HEK293 (cell line): Measurements from ENCODE around the gene TRMT112.
"Not testable (repeated sequence)": the region's sequence is repeated elsewhere in the genome, so short reads cannot be mapped to it uniquely, and the experiment has no call there.

ENCODE experiments used
- CTCF ChIA-PET: fragments of 350-600 bp; formaldehyde crosslinking; extraction: SDS; loops from one replicate; lab custom pipeline; 2021; ENCODE audit warnings: antibody characterized with exemption; lab: Yijun Ruan, JAX
- POLR2A ChIA-PET: fragments of 300-600 bp; formaldehyde crosslinking; extraction: SDS; loops from one replicate; lab custom pipeline; 2020; ENCODE audit warnings: antibody characterized with exemption, inconsistent platforms; lab: Yijun Ruan, JAX
- H3K27ac ChIP-seq: fragments of 200-500 bp; sonication (Bioruptor generic); 2 replicates; pipeline ENCODE4 v1.5.1; 2014; ENCODE audit warnings: low read depth, low read length, control low read depth, inconsistent platforms; ENCODE audit errors: extremely low read depth
- H3K36me3 ChIP-seq, 2 experiments: fragments of 200-500 bp in 1 of 2; sonication (Bioruptor generic) in 1 of 2; 1 replicate in 1 of 2; 2 replicates in 1 of 2; pipeline ENCODE4 v1.5.1; 2014 to 2017; ENCODE audit warnings: inconsistent platforms in 2 of 2, low read length in 2 of 2; ENCODE audit not compliant: control insufficient read depth in 2 of 2, insufficient read depth in 1 of 2
- H3K4me1 ChIP-seq: fragments of 200-500 bp; sonication (Bioruptor generic); 2 replicates; pipeline ENCODE4 v1.5.1; 2014; ENCODE audit warnings: mild to moderate bottlenecking, low read length, inconsistent platforms; ENCODE audit not compliant: control insufficient read depth, insufficient read depth
- H3K4me3 ChIP-seq: 2 replicates; pipeline ENCODE4 v1.5.1; 2011; ENCODE audit warnings: low read depth, mild to moderate bottlenecking, control low read depth, low read length, moderate library complexity
- H3K9me3 ChIP-seq: fragments of 200-500 bp; sonication (Bioruptor generic); 2 replicates; pipeline ENCODE4 v1.5.1; 2014; ENCODE audit warnings: low read depth, low read length, inconsistent platforms; ENCODE audit not compliant: control insufficient read depth, insufficient read depth
- CTCF ChIP-seq: fragments of 450-650 bp; formaldehyde crosslinking; IDR thresholded peaks from 2 replicates; pipeline ENCODE4 v1.5.1; 2016; ENCODE audit warnings: missing biosample characterization, missing genetic modification characterization
- GLIS1 ChIP-seq: fragments of 450-650 bp; formaldehyde crosslinking; IDR thresholded peaks from 2 replicates; pipeline ENCODE4 v1.5.1; 2016; ENCODE audit warnings: missing biosample characterization, missing genetic modification characterization
- GLIS2 ChIP-seq: fragments of 450-650 bp; formaldehyde crosslinking; IDR thresholded peaks from 2 replicates; pipeline ENCODE4 v1.5.1; 2016; ENCODE audit warnings: missing biosample characterization, missing genetic modification characterization
- IKZF3 ChIP-seq: fragments of 450-650 bp; IDR thresholded peaks from 2 replicates; pipeline ENCODE4 v1.5.0; 2018; ENCODE audit warnings: missing biosample characterization, mild to moderate bottlenecking, missing genetic modification characterization, moderate library complexity
- PRDM1 ChIP-seq: fragments of 450-650 bp; formaldehyde crosslinking; IDR thresholded peaks from 2 replicates; pipeline ENCODE4; 2016; ENCODE audit warnings: missing biosample characterization, missing genetic modification characterization
- PRDM4 ChIP-seq: fragments of 450-650 bp; formaldehyde crosslinking; IDR thresholded peaks from 2 replicates; pipeline ENCODE4 v1.5.1; 2017; ENCODE audit warnings: missing biosample characterization, missing genetic modification characterization
- ZBTB17 ChIP-seq: fragments of 450-650 bp; formaldehyde crosslinking; IDR thresholded peaks from 2 replicates; pipeline ENCODE4 v1.5.1; 2016; ENCODE audit warnings: missing biosample characterization, missing genetic modification characterization
- ZNF16 ChIP-seq: fragments of 450-650 bp; formaldehyde crosslinking; IDR thresholded peaks from 2 replicates; pipeline ENCODE4 v1.5.1; 2016; ENCODE audit warnings: low read depth, missing biosample characterization, missing genetic modification characterization
- ZNF394 ChIP-seq: fragments of 450-650 bp; formaldehyde crosslinking; IDR thresholded peaks from 2 replicates; pipeline ENCODE4 v1.5.1; 2016; ENCODE audit warnings: missing biosample characterization, missing genetic modification characterization, mild to moderate bottlenecking, moderate library complexity, borderline replicate concordance
- ZNF488 ChIP-seq: fragments of 450-650 bp; formaldehyde crosslinking; IDR thresholded peaks from 2 replicates; pipeline ENCODE4 v1.5.1; 2016; ENCODE audit warnings: missing biosample characterization, missing genetic modification characterization
- ZNF585B ChIP-seq: fragments of 450-650 bp; formaldehyde crosslinking; IDR thresholded peaks from 2 replicates; pipeline ENCODE4 v1.5.1; 2016; ENCODE audit warnings: missing biosample characterization, missing genetic modification characterization
- ZNF596 ChIP-seq: fragments of 450-650 bp; IDR thresholded peaks from 2 replicates; pipeline ENCODE4 v1.5.0; 2018; ENCODE audit warnings: missing biosample characterization, mild to moderate bottlenecking, missing genetic modification characterization, moderate library complexity
- ZNF658 ChIP-seq: fragments of 450-650 bp; formaldehyde crosslinking; IDR thresholded peaks from 2 replicates; pipeline ENCODE4; 2016; ENCODE audit warnings: missing biosample characterization, missing genetic modification characterization
- ZNF76 ChIP-seq: fragments of 450-650 bp; formaldehyde crosslinking; IDR thresholded peaks from 2 replicates; pipeline ENCODE4; 2016; ENCODE audit warnings: low read depth, missing biosample characterization, missing genetic modification characterization, borderline replicate concordance
- ZNF777 ChIP-seq: fragments of 450-650 bp; formaldehyde crosslinking; IDR thresholded peaks from 2 replicates; pipeline ENCODE4 v1.5.1; 2017; ENCODE audit warnings: missing biosample characterization, missing genetic modification characterization, borderline replicate concordance
- ZSCAN30 ChIP-seq: fragments of 450-650 bp; IDR thresholded peaks from 2 replicates; pipeline ENCODE4 v1.5.1; 2018; ENCODE audit warnings: missing biosample characterization, mild to moderate bottlenecking, missing genetic modification characterization, moderate library complexity

Gene TRMT112

GRCh38 chr11:64315667-64316526 lies 1.5 kb downstream of the TRMT112 start:
- Histone ChIP-seq H3K4me3 (peak overlapping the region; percentile 90), H3K36me3 (peaks cover 0 to 44% of the 10 kb centered on the region in 2 experiments; a peak in 1 of 3 replicates)
- TF ChIP-seq GLIS1 (peak; percentile 80), GLIS2 (tag by site-specific recombination) (peak; percentile 59), ZNF394 (peak; percentile 61; the same call in 1 of the 2 replicates)
- H3K9me3 ChIP-seq, H3K27ac ChIP-seq, H3K4me1 ChIP-seq: not testable (repeated sequence)
- POLR2A ChIA-PET, result interaction anchor here (0.6 to 2.9 kb wide), 5 partner anchors 10 to 45 kb away, joined by 4 to 43 read pairs (median 28); partner anchors contain the start of gene ESRRA
- CTCF ChIA-PET, result interaction anchor here (0.9 to 5.0 kb wide), 6 partner anchors 12 to 44 kb away, joined by 3 to 85 read pairs (median 14); partner anchors contain the start of gene CCDC88B

GRCh38 chr11:64314805-64315561 lies 2.4 kb downstream of the TRMT112 start:
- TF ChIP-seq CTCF, result peak; percentile 33; the same call in 1 of the 2 replicates
- no peak for TF ChIP-seq ZNF76 (tag by site-specific recombination)
- TF ChIP-seq, all 188 proteins: peak for 1
- Histone ChIP-seq H3K27ac (no peak overlapping the region), H3K4me3 (no peak overlapping the region), H3K4me1 (no peaks in the 10 kb centered on the region), H3K9me3 (no peaks in the 10 kb centered on the region), H3K36me3 (peaks cover 0 to 36% of the 10 kb centered on the region in 2 experiments; a peak in 1 of 3 replicates)
- ChIA-PET POLR2A (no interaction called here), CTCF (interaction anchor here (1.0 to 5.0 kb wide), 2 partner anchors 14 to 40 kb away, joined by 3 to 85 read pairs; no protein-coding TSS in a partner anchor)

GRCh38 chr11:64314146-64314804 lies 3.1 kb downstream of the TRMT112 start:
- CTCF ChIA-PET, result interaction anchor here (1.6 to 5.0 kb wide), 3 partner anchors 10 to 41 kb away, joined by 5 to 85 read pairs (median 7); no protein-coding TSS in a partner anchor
- TF ChIP-seq ZNF16 (tag by site-specific recombination) (no peak), ZNF596 (tag by site-specific recombination) (no peak), ZBTB17 (tag by site-specific recombination) (peak; percentile 59), IKZF3 (peak; percentile 35; the same call in 1 of the 2 replicates), PRDM4 (peak; percentile 44; the same call in 1 of the 2 replicates), ZSCAN30 (tag by site-specific recombination) (no peak), ZNF585B (tag by site-specific recombination) (no peak), ZNF658 (no peak), ZNF777 (tag by site-specific recombination) (no peak), ZNF488 (tag by site-specific recombination) (no peak), PRDM1 (peak; percentile 58; the same call in 1 of the 2 replicates)
- Histone ChIP-seq H3K9me3 (no peaks in the 10 kb centered on the region), H3K36me3 (peaks cover 0 to 31% of the 10 kb centered on the region in 2 experiments; a peak in 1 of 3 replicates), H3K4me1 (no peaks in the 10 kb centered on the region), H3K4me3 (no peak overlapping the region), H3K27ac (no peak overlapping the region)
- POLR2A ChIA-PET, result interaction anchor here (0.7 kb wide), 1 partner anchor 110 kb away, joined by 3 read pairs; no protein-coding TSS in a partner anchor
